ENCODE results near the gene PNLIPRP1. TPM values are rescaled to one million over a fixed set of nuclear protein-coding genes. Genes with fewer than 3 reads are reported as not detected.

Gene PNLIPRP1
- total and polyA plus RNA-seq, 2 experiments from 2014 or later, result 0.39 TPM; not detected in 1

DNA sequence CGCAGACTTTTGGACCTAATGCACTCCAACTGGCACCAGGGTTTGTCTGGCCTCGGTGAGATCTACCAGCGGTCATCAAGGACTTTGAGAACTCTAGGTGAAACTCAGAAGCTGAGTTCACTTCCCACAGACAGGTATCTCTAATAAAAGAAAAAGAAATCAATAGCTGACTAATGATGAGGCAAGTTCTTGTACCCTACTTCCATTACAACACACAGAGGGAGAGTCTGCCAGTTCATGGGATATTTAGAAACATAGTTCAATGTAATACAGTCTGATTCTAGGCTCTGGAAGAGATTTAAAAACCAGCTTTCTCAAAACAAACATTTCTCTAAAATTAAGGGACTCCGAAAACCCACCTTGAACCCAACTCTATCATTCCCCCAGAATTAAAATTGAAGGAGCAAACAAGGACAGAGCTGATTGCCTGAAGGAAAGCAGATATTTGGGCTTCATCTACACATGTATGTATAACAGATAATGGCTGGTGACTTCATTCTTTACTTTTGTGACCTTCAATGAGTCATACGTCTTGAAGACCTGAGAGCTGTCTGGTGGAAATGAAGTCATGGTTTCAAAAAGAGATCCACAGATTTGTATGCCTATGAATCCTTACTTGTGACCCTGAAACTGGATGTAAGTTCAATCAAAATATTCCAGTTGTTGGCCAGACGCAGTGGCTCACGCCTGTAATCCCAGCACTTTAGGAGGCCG, 2.7 kb upstream of the PNLIPRP1 start:
- Histone ChIP-seq H3K9me3 (ENCODE audit: low read depth) (no peaks in the 10 kb centered on the region), H3K4me3 (no peak overlapping the region), H3K4me2 (no peak overlapping the region), H3K9me2 (replicated peaks; ENCODE audit: insufficient read depth) (no peaks in the 10 kb centered on the region), H3K79me2 (no peaks in the 10 kb centered on the region), H3K27ac (no peak overlapping the region), H3K36me3 (replicated peaks; ENCODE audit: insufficient read depth, low read depth) (no peaks in the 10 kb centered on the region), H2AFZ (no peak overlapping the region), H4K20me1 (ENCODE audit: insufficient read depth, poor library complexity, severe bottlenecking) (no peaks in the 10 kb centered on the region), H3K4me1 (ENCODE audit: insufficient read depth) (peaks cover 5% of the 10 kb centered on the region), H3K27me3 (no peaks in the 10 kb centered on the region)
- WGBS (ENCODE audit: low lambda C conversion rate, missing lambda C conversion rate), result 95% methylated on average over 8 of the region's 8 CpGs
- no peak for DNase-seq (ENCODE audit: low spot score)
- TF ChIP-seq, protein P1, sequence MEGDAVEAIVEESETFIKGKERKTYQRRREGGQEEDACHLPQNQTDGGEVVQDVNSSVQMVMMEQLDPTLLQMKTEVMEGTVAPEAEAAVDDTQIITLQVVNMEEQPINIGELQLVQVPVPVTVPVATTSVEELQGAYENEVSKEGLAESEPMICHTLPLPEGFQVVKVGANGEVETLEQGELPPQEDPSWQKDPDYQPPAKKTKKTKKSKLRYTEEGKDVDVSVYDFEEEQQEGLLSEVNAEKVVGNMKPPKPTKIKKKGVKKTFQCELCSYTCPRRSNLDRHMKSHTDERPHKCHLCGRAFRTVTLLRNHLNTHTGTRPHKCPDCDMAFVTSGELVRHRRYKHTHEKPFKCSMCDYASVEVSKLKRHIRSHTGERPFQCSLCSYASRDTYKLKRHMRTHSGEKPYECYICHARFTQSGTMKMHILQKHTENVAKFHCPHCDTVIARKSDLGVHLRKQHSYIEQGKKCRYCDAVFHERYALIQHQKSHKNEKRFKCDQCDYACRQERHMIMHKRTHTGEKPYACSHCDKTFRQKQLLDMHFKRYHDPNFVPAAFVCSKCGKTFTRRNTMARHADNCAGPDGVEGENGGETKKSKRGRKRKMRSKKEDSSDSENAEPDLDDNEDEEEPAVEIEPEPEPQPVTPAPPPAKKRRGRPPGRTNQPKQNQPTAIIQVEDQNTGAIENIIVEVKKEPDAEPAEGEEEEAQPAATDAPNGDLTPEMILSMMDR (IDR thresholded peaks at IDR 0.05; ENCODE audit: poor library complexity), result no peak
- no peak for TF ChIP-seq EZH2phosphoT487 (IDR thresholded peaks at IDR 0.05; ENCODE audit: low read depth, severe bottlenecking, unreplicated experiment)
- no peak for TF ChIP-seq EZH2 (IDR thresholded peaks at IDR 0.05; ENCODE audit: borderline replicate concordance)

DNA sequence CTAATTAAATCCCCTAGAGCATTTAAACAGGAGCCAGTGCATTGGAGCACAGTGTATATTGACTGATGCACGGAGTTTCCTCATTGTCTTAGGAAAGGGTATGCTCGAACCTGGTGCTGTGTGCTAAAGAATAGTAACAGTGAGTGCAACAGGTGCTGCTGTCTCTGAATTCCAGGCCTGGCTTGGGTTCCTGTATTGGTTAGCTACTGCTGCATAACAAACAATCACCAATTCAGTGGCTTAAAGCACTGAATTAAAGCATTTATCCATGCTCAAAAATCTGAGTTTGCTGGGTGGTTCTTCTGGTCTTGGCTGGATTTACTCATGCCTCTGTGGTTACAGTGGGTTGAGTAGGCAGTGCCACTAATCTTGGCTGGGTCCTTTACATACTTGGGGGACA, 1.8 kb upstream of the PNLIPRP1 start:
- Histone ChIP-seq H3K4me1 (ENCODE audit: insufficient read depth) (peaks cover 5% of the 10 kb centered on the region), H4K20me1 (ENCODE audit: insufficient read depth, poor library complexity, severe bottlenecking) (no peaks in the 10 kb centered on the region), H3K9me2 (replicated peaks; ENCODE audit: insufficient read depth) (no peaks in the 10 kb centered on the region), H3K4me3 (no peak overlapping the region), H3K27me3 (peaks cover under 1% of the 10 kb centered on the region), H2AFZ (no peak overlapping the region), H3K27ac (no peak overlapping the region), H3K79me2 (no peaks in the 10 kb centered on the region), H3K36me3 (replicated peaks; ENCODE audit: insufficient read depth, low read depth) (no peaks in the 10 kb centered on the region), H3K4me2 (no peak overlapping the region), H3K9me3 (ENCODE audit: low read depth) (no peaks in the 10 kb centered on the region)
- TF ChIP-seq EZH2phosphoT487 (IDR thresholded peaks at IDR 0.05; ENCODE audit: low read depth, severe bottlenecking, unreplicated experiment), result no peak
- 89% methylated on average over 2 of the region's 2 CpGs for WGBS (ENCODE audit: low lambda C conversion rate, missing lambda C conversion rate)
- DNase-seq (ENCODE audit: low spot score), result no peak

DNA sequence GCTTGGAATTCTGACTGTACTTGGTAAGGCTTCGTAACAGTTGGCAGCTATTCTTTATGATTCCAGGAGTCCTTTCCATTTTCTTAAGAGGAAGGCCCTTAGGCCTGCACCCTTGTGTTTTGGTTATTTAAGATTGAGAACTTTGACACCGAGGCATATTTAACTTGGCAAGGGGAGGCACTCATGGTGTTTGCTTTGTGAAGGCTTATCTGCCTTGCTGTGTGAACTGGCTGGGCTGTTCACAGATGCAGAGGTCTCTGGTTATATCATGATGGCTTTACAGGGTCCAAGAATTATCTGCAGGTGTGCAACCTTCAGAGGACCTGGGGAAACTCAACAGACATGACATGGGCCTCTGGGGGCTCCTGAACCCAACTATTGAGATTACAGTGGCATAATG, 833 bp upstream of the PNLIPRP1 start:
- no peak for TF ChIP-seq EZH2phosphoT487 (IDR thresholded peaks at IDR 0.05; ENCODE audit: low read depth, severe bottlenecking, unreplicated experiment)
- TF ChIP-seq, protein P1 (IDR thresholded peaks at IDR 0.05; ENCODE audit: poor library complexity), result no peak
- TF ChIP-seq EZH2 (IDR thresholded peaks at IDR 0.05; ENCODE audit: borderline replicate concordance), result no peak
- no peak for DNase-seq (ENCODE audit: low spot score)
- H3K4me1 ChIP-seq (ENCODE audit: insufficient read depth), result peaks cover 5% of the 10 kb centered on the region
- no peaks in the 10 kb centered on the region for H3K9me3 ChIP-seq (ENCODE audit: low read depth)
- no peaks in the 10 kb centered on the region for H3K79me2 ChIP-seq
- no peaks in the 10 kb centered on the region for H4K20me1 ChIP-seq (ENCODE audit: insufficient read depth, poor library complexity, severe bottlenecking)
- H2AFZ ChIP-seq, result no peak overlapping the region
- H3K36me3 ChIP-seq (replicated peaks; ENCODE audit: insufficient read depth, low read depth), result no peaks in the 10 kb centered on the region
- H3K4me3 ChIP-seq, result no peak overlapping the region
- H3K4me2 ChIP-seq, result no peak overlapping the region
- peaks cover 6% of the 10 kb centered on the region for H3K27me3 ChIP-seq
- H3K9me2 ChIP-seq (replicated peaks; ENCODE audit: insufficient read depth), result no peaks in the 10 kb centered on the region
- WGBS (ENCODE audit: low lambda C conversion rate, missing lambda C conversion rate), result 68% methylated on average over 2 of the region's 2 CpGs
- no peak overlapping the region for H3K27ac ChIP-seq

DNA sequence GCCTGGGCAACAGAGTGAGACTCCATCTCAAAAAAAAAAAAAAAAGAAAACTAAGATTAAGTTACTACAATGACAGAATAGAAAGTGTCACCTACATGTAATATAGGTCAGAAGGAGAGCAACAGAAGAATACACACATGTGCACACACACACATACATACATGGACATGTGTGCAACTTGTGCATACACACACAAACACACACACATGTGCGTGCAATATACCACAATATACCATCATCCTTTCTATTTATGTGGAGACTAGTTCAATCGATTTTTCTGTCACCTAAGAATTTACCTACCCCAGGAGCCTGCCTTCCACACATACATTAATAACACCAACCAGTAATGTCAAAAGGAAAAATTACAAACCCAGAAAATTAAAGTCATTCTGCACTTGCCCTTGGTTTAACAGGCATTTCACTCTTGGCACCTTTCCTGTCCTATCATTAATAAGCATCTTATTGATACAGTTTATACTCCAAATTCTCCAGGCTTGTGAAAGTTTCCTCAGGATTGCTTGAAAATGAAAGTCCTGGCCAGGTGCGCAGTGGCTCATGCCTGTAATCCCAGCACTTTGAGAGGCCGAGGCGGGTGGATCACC, 2.5 kb downstream of the PNLIPRP1 start:
- Histone ChIP-seq H3K36me3 (replicated peaks; ENCODE audit: insufficient read depth, low read depth) (no peaks in the 10 kb centered on the region), H2AFZ (no peak overlapping the region), H3K9me2 (replicated peaks; ENCODE audit: insufficient read depth) (no peaks in the 10 kb centered on the region), H3K4me2 (no peak overlapping the region), H3K9me3 (ENCODE audit: low read depth) (no peaks in the 10 kb centered on the region), H3K27me3 (peaks cover 10% of the 10 kb centered on the region), H3K4me1 (ENCODE audit: insufficient read depth) (peaks cover 5% of the 10 kb centered on the region), H4K20me1 (ENCODE audit: insufficient read depth, poor library complexity, severe bottlenecking) (no peaks in the 10 kb centered on the region), H3K4me3 (no peak overlapping the region), H3K27ac (no peak overlapping the region), H3K79me2 (no peaks in the 10 kb centered on the region)
- DNase-seq (ENCODE audit: low spot score), result no peak
- WGBS (ENCODE audit: low lambda C conversion rate, missing lambda C conversion rate), result 95% methylated on average over 5 of the region's 5 CpGs
- TF ChIP-seq EZH2phosphoT487 (IDR thresholded peaks at IDR 0.05; ENCODE audit: low read depth, severe bottlenecking, unreplicated experiment) (no peak), EZH2 (IDR thresholded peaks at IDR 0.05; ENCODE audit: borderline replicate concordance) (no peak)
- TF ChIP-seq, protein P1 (IDR thresholded peaks at IDR 0.05; ENCODE audit: poor library complexity), result no peak

Measured in hepatocyte (in vitro differentiated cells).